ENCODE measurements around the gene PIK3C3.

DNA sequence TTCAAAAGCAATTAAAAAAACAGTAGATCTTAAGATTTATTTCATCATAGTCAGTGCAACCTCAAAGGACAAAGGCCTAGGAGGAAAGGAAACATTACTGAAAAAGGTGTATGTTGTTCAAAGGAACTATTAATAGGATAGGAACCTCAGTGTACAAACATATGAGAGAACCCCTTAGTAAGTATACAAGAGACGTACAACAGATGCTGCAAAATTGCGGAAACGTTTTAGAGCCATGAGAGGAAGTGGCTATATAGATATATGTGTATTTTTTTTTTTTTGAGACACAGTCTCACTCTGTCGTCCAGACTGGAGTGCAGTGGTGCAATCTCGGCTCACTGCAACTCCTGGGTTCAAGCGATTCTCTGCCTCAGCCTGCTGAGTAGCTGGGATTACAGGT is 22.2 kb downstream of the PIK3C3 start:
- TF ChIP-seq, protein P1, sequence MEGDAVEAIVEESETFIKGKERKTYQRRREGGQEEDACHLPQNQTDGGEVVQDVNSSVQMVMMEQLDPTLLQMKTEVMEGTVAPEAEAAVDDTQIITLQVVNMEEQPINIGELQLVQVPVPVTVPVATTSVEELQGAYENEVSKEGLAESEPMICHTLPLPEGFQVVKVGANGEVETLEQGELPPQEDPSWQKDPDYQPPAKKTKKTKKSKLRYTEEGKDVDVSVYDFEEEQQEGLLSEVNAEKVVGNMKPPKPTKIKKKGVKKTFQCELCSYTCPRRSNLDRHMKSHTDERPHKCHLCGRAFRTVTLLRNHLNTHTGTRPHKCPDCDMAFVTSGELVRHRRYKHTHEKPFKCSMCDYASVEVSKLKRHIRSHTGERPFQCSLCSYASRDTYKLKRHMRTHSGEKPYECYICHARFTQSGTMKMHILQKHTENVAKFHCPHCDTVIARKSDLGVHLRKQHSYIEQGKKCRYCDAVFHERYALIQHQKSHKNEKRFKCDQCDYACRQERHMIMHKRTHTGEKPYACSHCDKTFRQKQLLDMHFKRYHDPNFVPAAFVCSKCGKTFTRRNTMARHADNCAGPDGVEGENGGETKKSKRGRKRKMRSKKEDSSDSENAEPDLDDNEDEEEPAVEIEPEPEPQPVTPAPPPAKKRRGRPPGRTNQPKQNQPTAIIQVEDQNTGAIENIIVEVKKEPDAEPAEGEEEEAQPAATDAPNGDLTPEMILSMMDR (conservative IDR thresholded peaks at IDR 0.05; ENCODE audit: low read depth, low read length): no peak
- no peak for TF ChIP-seq EZH2 (IDR thresholded peaks at IDR 0.05; ENCODE audit: borderline replicate concordance, low read depth, low read length, poor library complexity, severe bottlenecking)

Data from A673 (cell line).